WERI-Rb-1 (cell line): ENCODE data around the gene SNX3.

Source experiments
- DNase-seq: peaks from one replicate; pipeline ENCODE4 v3.0.0-alpha.2; 2020
- H3K27ac ChIP-seq: fragments of 250-450 bp; sonication (Bioruptor Pico); 2 replicates; pipeline ENCODE4 v1.5.1; 2020; ENCODE audit warnings: mild to moderate bottlenecking, moderate library complexity
- H3K27me3 ChIP-seq: fragments of 250-450 bp; sonication (Bioruptor Pico); 2 replicates; pipeline ENCODE4 v1.5.1; 2021; ENCODE audit warnings: mild to moderate bottlenecking, low read depth, moderate library complexity; ENCODE audit not compliant: insufficient read depth, severe bottlenecking
- H3K36me3 ChIP-seq: fragments of 250-450 bp; sonication (Bioruptor Pico); 2 replicates; pipeline ENCODE4 v1.5.1; 2020; ENCODE audit warnings: mild to moderate bottlenecking, moderate library complexity
- H3K4me3 ChIP-seq: 2 replicates; pipeline ENCODE4 v1.5.1; 2011; ENCODE audit warnings: low read depth, mild to moderate bottlenecking, control low read depth, low read length
- H3K9me3 ChIP-seq: fragments of 250-450 bp; sonication (Bioruptor Pico); 2 replicates; pipeline ENCODE4 v1.5.1; 2021; ENCODE audit warnings: mild to moderate bottlenecking, moderate library complexity; ENCODE audit not compliant: severe bottlenecking
- TF ChIP-seq, protein P1 (sequence below): IDR thresholded peaks from 2 replicates; pipeline ENCODE4 v1.5.1; 2011; ENCODE audit warnings: low read depth, mild to moderate bottlenecking, control low read depth, inconsistent platforms, low read length

The SNX3 gene

DNA sequence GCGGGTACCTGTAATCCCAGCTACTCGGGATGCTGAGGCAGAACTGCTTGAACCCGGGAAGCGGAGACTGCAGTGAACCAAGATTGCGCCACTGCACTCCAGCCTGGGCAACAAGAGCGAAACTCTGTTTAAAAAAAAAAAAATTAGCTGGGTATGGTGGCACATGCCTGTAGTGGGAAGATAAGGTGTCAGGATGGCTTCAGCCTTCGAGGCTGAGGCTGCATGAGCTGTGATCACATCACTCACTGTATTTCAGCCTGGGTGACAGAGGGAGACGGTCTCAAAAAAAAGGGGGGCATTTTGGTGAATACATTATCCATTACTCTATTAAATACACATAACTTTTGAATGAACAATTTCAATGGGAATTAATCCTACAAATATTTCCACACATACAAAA is 32.4 kb downstream of the SNX3 start:
- Histone ChIP-seq H3K36me3 (no peaks in the 10 kb centered on the region), H3K9me3 (no peaks in the 10 kb centered on the region), H3K27ac (no peak overlapping the region), H3K27me3 (no peaks in the 10 kb centered on the region), H3K4me3 (no peak overlapping the region)
- DNase-seq = no peak
- TF ChIP-seq, protein P1, sequence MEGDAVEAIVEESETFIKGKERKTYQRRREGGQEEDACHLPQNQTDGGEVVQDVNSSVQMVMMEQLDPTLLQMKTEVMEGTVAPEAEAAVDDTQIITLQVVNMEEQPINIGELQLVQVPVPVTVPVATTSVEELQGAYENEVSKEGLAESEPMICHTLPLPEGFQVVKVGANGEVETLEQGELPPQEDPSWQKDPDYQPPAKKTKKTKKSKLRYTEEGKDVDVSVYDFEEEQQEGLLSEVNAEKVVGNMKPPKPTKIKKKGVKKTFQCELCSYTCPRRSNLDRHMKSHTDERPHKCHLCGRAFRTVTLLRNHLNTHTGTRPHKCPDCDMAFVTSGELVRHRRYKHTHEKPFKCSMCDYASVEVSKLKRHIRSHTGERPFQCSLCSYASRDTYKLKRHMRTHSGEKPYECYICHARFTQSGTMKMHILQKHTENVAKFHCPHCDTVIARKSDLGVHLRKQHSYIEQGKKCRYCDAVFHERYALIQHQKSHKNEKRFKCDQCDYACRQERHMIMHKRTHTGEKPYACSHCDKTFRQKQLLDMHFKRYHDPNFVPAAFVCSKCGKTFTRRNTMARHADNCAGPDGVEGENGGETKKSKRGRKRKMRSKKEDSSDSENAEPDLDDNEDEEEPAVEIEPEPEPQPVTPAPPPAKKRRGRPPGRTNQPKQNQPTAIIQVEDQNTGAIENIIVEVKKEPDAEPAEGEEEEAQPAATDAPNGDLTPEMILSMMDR = no peak

DNA sequence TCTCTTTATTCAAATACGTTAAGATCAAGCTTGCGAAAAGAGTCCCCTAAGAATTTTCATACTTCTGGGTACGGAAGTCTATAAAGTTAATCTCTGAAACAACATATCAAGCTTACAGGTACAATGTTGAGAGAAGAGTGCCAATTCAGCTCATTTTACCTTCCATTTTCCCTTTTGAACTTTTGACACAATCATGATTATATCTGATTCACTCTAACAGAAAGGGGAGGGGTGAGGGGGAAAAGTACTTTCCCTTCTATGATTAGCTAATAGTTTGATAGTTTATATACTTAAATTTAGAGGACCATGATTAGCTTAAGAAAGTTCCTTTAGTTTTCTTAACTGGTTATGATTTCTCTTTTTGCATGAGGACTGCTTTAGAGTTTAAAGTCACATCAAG is 33.5 kb downstream of the SNX3 start:
- no peak for DNase-seq
- Histone ChIP-seq H3K27me3 (no peaks in the 10 kb centered on the region), H3K9me3 (no peaks in the 10 kb centered on the region), H3K4me3 (no peak overlapping the region), H3K27ac (no peak overlapping the region; the same call in 1 of the 2 replicates), H3K36me3 (peaks cover 3% of the 10 kb centered on the region; the same call in 1 of the 2 replicates)
- TF ChIP-seq, protein P1 = no peak

DNA sequence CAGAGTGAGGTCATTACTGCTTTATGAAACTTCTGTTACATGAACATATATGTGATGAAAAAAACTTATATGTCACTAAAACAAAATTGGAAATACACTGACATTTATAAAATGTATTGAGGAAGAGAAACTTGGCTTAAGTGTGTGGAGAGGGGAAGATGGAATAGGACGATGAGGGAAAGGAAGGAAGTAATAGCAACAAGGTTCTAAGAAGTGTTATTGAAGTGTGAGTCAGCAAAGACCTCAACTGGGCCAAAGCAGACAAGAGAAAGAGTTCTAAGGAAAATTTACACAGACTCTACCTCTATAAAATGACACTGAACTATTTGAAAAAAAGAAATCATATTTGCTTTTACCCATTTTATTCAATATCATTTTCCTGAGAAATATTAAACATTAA is 38.3 kb downstream of the SNX3 start:
- H3K9me3 ChIP-seq = no peaks in the 10 kb centered on the region
- H3K36me3 ChIP-seq = peaks cover 22% of the 10 kb centered on the region
- H3K27ac ChIP-seq = no peak overlapping the region
- TF ChIP-seq, protein P1 = no peak
- DNase-seq = no peak
- H3K4me3 ChIP-seq = no peak overlapping the region
- H3K27me3 ChIP-seq = no peaks in the 10 kb centered on the region

DNA sequence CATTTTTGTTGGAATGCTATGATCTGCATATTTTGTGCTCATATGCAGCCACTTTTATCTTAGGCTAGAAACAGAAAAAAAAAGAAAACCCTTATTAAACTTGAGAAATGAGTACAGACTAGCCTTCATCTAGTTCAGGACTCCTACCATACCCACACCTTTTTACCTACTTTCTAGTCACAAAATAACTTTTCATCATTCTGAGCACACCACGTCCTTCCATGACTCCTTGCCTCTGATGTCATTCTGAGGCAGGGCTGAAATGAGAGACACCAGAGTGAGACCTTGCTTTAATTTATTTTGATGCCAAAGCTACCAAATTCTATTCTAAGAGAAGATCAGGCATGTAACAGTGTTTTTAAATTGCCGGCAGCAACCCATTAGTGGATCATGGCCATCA is 38.8 kb downstream of the SNX3 start:
- Histone ChIP-seq H3K9me3 (no peaks in the 10 kb centered on the region), H3K4me3 (no peak overlapping the region), H3K27ac (no peak overlapping the region), H3K27me3 (no peaks in the 10 kb centered on the region), H3K36me3 (peaks cover 22% of the 10 kb centered on the region)
- TF ChIP-seq, protein P1 = no peak
- no peak for DNase-seq

DNA sequence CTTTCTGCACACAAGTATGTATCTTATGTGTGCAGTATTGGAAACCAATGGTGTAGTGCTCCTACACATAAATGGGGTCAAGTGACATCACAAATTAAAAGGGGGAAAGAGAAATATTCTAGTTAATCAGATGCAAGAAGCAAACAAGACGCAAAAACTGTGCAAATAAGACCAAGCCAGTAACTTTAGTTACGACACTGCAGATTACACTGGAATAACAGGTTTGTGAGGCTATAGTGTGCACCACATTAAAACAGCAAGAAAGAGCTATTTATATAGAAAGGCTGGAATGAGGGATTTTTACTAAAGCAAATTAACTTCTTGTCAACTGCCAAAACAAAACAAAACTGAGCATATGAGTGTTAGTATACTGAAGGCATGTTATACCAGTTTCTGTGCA is 49.2 kb downstream of the SNX3 start:
- no peak for DNase-seq
- Histone ChIP-seq H3K27ac (no peak overlapping the region), H3K4me3 (no peak overlapping the region), H3K36me3 (peaks cover 8% of the 10 kb centered on the region), H3K27me3 (no peaks in the 10 kb centered on the region), H3K9me3 (no peaks in the 10 kb centered on the region)
- TF ChIP-seq, protein P1 = no peak

DNA sequence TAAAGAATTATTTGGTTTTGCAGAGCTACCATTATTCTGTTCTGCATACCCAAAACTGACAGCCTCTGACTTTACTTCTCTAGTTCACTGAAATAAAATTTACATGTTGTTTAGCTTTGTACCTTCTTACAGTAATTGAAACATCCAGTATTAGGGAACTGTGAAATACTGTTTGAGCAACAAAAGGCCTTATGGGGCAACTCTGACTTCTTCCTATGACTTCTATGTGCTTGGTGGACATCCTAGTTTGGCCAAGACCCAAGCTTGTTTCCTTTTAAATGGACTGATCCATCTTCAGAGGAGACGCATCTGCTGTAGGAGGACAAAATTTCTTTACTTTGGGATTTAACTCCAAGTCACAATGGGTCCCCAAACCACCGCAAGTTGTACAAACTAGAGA is 50.3 kb downstream of the SNX3 start:
- no peak for DNase-seq
- Histone ChIP-seq H3K4me3 (no peak overlapping the region), H3K36me3 (peaks cover 8% of the 10 kb centered on the region)

More for the DNA sequence above, 50.3 kb downstream of the SNX3 start:
- Histone ChIP-seq H3K27me3 (no peaks in the 10 kb centered on the region), H3K9me3 (no peaks in the 10 kb centered on the region), H3K27ac (no peak overlapping the region)
- TF ChIP-seq, protein P1 = no peak
